CD14-positive monocyte (primary cell): ENCODE data around the gene TSPAN7. TPM values are rescaled to one million over a fixed set of nuclear protein-coding genes. Genes with fewer than 3 reads are reported as not detected.

ENCODE experiments used
- DNase-seq, 3 donors: peaks; one replicate each; pipeline ENCODE4 v3.0.0-alpha.2; 2011 to 2022
- H2AFZ ChIP-seq: 2 replicates; pipeline ENCODE4 v1.6.0; 2012; ENCODE audit warnings: mild to moderate bottlenecking, low read depth, low read length, inconsistent platforms; ENCODE audit not compliant: insufficient read depth, poor library complexity, severe bottlenecking
- H3K27ac ChIP-seq, 2 donors: 1 replicate in 1 of 2; 2 replicates in 1 of 2; pipeline ENCODE4 v1.5.1; 2012 to 2013; ENCODE audit warnings: low read length in 2 of 2, control low read depth in 1 of 2, inconsistent platforms in 1 of 2, low read depth in 1 of 2, mild to moderate bottlenecking in 1 of 2
- H3K27me3 ChIP-seq, 2 donors: one replicate each; pipeline versions ENCODE4 v1.6.0 to v1.6.1; 2011 to 2013; ENCODE audit warnings: low read length in 2 of 2; ENCODE audit not compliant: control insufficient read depth in 2 of 2, insufficient read depth in 2 of 2
- H3K36me3 ChIP-seq, 2 donors: replicated peaks in 1 of 2; 1 replicate in 1 of 2; 2 replicates in 1 of 2; pipeline versions ENCODE4 v1.5.1 to v1.6.1; 2012 to 2013; ENCODE audit warnings: low read length in 2 of 2, control low read depth in 1 of 2, inconsistent platforms in 1 of 2, mild to moderate bottlenecking in 1 of 2; ENCODE audit not compliant: insufficient read depth in 2 of 2, control insufficient read depth in 1 of 2
- H3K4me1 ChIP-seq, 2 donors: 1 replicate in 1 of 2; 2 replicates in 1 of 2; pipeline versions ENCODE4 v1.5.1 to v1.6.1; 2012 to 2013; ENCODE audit warnings: low read length in 2 of 2, control low read depth in 1 of 2, inconsistent platforms in 1 of 2, mild to moderate bottlenecking in 1 of 2, moderate library complexity in 1 of 2; ENCODE audit not compliant: insufficient read depth in 2 of 2, control insufficient read depth in 1 of 2
- H3K4me2 ChIP-seq: replicated peaks from 2 replicates; pipeline ENCODE3; 2012; ENCODE audit warnings: low read length, moderate library complexity, mild to moderate bottlenecking; ENCODE audit not compliant: poor library complexity, severe bottlenecking; ENCODE audit errors: extremely low read depth
- H3K4me3 ChIP-seq, 3 experiments: fragments of 200-600 bp in 1 of 3; sonication (generic) in 1 of 3; replicated peaks in 1 of 3; 1 replicate in 2 of 3; 2 replicates in 1 of 3; pipeline ENCODE4 v1.5.1; 2011 to 2013; ENCODE audit warnings: low read length in 3 of 3, mild to moderate bottlenecking in 3 of 3, control low read depth in 2 of 3, low read depth in 2 of 3, inconsistent platforms in 1 of 3, moderate library complexity in 1 of 3
- H3K79me2 ChIP-seq: 2 replicates; pipeline ENCODE4 v1.6.0; 2012; ENCODE audit warnings: mild to moderate bottlenecking, control low read depth, inconsistent platforms, low read length, moderate library complexity; ENCODE audit not compliant: insufficient read depth
- H3K9ac ChIP-seq: 2 replicates; pipeline ENCODE4 v1.6.0; 2017; ENCODE audit warnings: low read length, mild to moderate bottlenecking; ENCODE audit not compliant: insufficient read depth, poor library complexity, severe bottlenecking
- H3K9me3 ChIP-seq, 2 donors: replicated peaks in 1 of 2; 1 replicate in 1 of 2; 2 replicates in 1 of 2; pipeline versions ENCODE4 v1.5.1 to v1.6.1; 2012 to 2013; ENCODE audit warnings: low read length in 2 of 2, control low read depth in 1 of 2; ENCODE audit not compliant: control insufficient read depth in 1 of 2, insufficient read depth in 1 of 2
- H4K20me1 ChIP-seq: 2 replicates; pipeline ENCODE4 v1.6.0; 2012; ENCODE audit warnings: mild to moderate bottlenecking, low read length, control low read depth, moderate library complexity; ENCODE audit not compliant: insufficient read depth
- H3K27ac Mint-ChIP-seq, 7 donors: one replicate each; pipeline ENCODE4 v1.8.0; 2020; ENCODE audit warnings: mild to moderate bottlenecking in 7 of 7, mixed read lengths in 7 of 7, moderate library complexity in 6 of 7, inconsistent platforms in 2 of 7
- H3K27me3 Mint-ChIP-seq, 3 donors: one replicate each; pipeline ENCODE4 v1.8.0; 2021 to 2022; ENCODE audit warnings: low read depth in 3 of 3, mild to moderate bottlenecking in 3 of 3, mixed read lengths in 3 of 3, moderate library complexity in 3 of 3, inconsistent platforms in 1 of 3
- H3K36me3 Mint-ChIP-seq, 2 donors: one replicate each; pipeline ENCODE4 v1.8.0; 2020; ENCODE audit warnings: mixed read lengths in 2 of 2, inconsistent platforms in 1 of 2, mild to moderate bottlenecking in 1 of 2
- H3K4me1 Mint-ChIP-seq: one replicate; pipeline ENCODE4 v1.8.0; 2020; ENCODE audit warnings: mild to moderate bottlenecking, mixed read lengths
- H3K4me3 Mint-ChIP-seq, 2 donors: one replicate each; pipeline ENCODE4 v1.8.0; 2020; ENCODE audit warnings: mild to moderate bottlenecking in 2 of 2, mixed read lengths in 2 of 2, moderate library complexity in 1 of 2
- H3K9me3 Mint-ChIP-seq, 7 donors: one replicate each; pipeline ENCODE4 v1.8.0; 2020 to 2022; ENCODE audit warnings: mixed read lengths in 7 of 7, mild to moderate bottlenecking in 6 of 7, moderate library complexity in 6 of 7, inconsistent platforms in 2 of 7
- WGBS: methylation state at CpG from one replicate; pipeline ENCODE4 v1.1.5; 2013; ENCODE audit warnings: missing lambda C conversion rate; ENCODE audit not compliant: insufficient coverage; 5-methylcytosine and 5-hydroxymethylcytosine counted together
- intact Hi-C, 2 donors: fragments of 100-400 bp; cut with micrococcal nuclease; formaldehyde crosslinking; loops; one replicate each; pipeline versions ENCODE4 v1.15.0 to v1.15.1; 2023
- polyA plus RNA-seq, 3 donors: library from polyadenylated mRNA; depleted of rRNA in 1 of 3; unstranded in 2 of 3; stranded (reverse) in 1 of 3; fragments of 300-500 nt in 2 of 3; fragments of >200 nt in 1 of 3; fragmentation: Illumina TruSeq in 2 of 3; gene quantifications; 1 replicate in 2 of 3; 2 replicates in 1 of 3; pipeline ENCODE4 v1.2.3, GENCODE V29; 2012 to 2021
- TF ChIP-seq, protein P1 (sequence below): fragments of 200-600 bp; IDR thresholded peaks from one replicate; pipeline ENCODE4 v1.8.0; 2022; ENCODE audit warnings: antibody characterized with exemption, mild to moderate bottlenecking

TSPAN7 gene
- polyA plus RNA-seq, 3 donors, result not detected

GRCh38 chrX:38538134-38538533, 23.2 kb upstream of the TSPAN7 start:
- no peaks in the 10 kb centered on the region for H3K36me3 Mint-ChIP-seq
- Histone ChIP-seq H3K4me3 (no peak overlapping the region), H3K9me3 (no peaks in the 10 kb centered on the region), H4K20me1 (no peaks in the 10 kb centered on the region), H3K4me1 (no peaks in the 10 kb centered on the region), H3K4me2 (no peak overlapping the region), H3K36me3 (no peaks in the 10 kb centered on the region), H3K27ac (no peak overlapping the region), H3K27me3 (no peaks in the 10 kb centered on the region), H3K9ac (no peak overlapping the region), H3K79me2 (no peaks in the 10 kb centered on the region), H2AFZ (no peak overlapping the region)
- H3K27me3 Mint-ChIP-seq, result peaks cover 0 to 2% (median 0%) of the 10 kb centered on the region in 3 donors
- intact Hi-C loops, result no loop called here
- no peak overlapping the region for H3K27ac Mint-ChIP-seq
- H3K4me1 Mint-ChIP-seq, result no peaks in the 10 kb centered on the region
- TF ChIP-seq, protein P1, sequence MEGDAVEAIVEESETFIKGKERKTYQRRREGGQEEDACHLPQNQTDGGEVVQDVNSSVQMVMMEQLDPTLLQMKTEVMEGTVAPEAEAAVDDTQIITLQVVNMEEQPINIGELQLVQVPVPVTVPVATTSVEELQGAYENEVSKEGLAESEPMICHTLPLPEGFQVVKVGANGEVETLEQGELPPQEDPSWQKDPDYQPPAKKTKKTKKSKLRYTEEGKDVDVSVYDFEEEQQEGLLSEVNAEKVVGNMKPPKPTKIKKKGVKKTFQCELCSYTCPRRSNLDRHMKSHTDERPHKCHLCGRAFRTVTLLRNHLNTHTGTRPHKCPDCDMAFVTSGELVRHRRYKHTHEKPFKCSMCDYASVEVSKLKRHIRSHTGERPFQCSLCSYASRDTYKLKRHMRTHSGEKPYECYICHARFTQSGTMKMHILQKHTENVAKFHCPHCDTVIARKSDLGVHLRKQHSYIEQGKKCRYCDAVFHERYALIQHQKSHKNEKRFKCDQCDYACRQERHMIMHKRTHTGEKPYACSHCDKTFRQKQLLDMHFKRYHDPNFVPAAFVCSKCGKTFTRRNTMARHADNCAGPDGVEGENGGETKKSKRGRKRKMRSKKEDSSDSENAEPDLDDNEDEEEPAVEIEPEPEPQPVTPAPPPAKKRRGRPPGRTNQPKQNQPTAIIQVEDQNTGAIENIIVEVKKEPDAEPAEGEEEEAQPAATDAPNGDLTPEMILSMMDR, result no peak
- no peak for DNase-seq
- H3K4me3 Mint-ChIP-seq, result no peak overlapping the region
- WGBS, result no CpG with 5 or more reads among the region's 2 CpGs
- peaks cover 0 to 5% (median 3%) of the 10 kb centered on the region in 7 donors for H3K9me3 Mint-ChIP-seq

- Histone ChIP-seq H3K4me3 (no peak overlapping the region), H3K4me2 (no peak overlapping the region), H3K9ac (no peak overlapping the region), H3K4me1 (no peaks in the 10 kb centered on the region), H4K20me1 (no peaks in the 10 kb centered on the region), H3K9me3 (no peaks in the 10 kb centered on the region), H3K27ac (no peak overlapping the region), H3K27me3 (no peaks in the 10 kb centered on the region), H3K36me3 (no peaks in the 10 kb centered on the region), H2AFZ (no peak overlapping the region), H3K79me2 (no peaks in the 10 kb centered on the region)
- H3K27me3 Mint-ChIP-seq, result no peaks in the 10 kb centered on the region
- no peaks in the 10 kb centered on the region for H3K36me3 Mint-ChIP-seq
- peaks cover 0 to 3% (median 2%) of the 10 kb centered on the region in 7 donors for H3K9me3 Mint-ChIP-seq
- H3K4me1 Mint-ChIP-seq, result no peaks in the 10 kb centered on the region
- no peak overlapping the region for H3K27ac Mint-ChIP-seq
- no peak overlapping the region for H3K4me3 Mint-ChIP-seq
- DNase-seq, result no peak
- intact Hi-C loops, result no loop called here
- TF ChIP-seq, protein P1, result no peak
- no CpG with 5 or more reads among the region's 1 CpG for WGBS
Observed at GRCh38 chrX:38539748-38540147, 21.6 kb upstream of the TSPAN7 start.
